GM21619 (cell line): ENCODE measurements around the gene RASSF5.

Source experiments
- ATAC-seq: cut with Tn5 transposase; IDR thresholded peaks from one replicate; pipeline ENCODE4 v1.9.1; 2021; ENCODE audit not compliant: unreplicated experiment

RASSF5 gene

GRCh38 chr1:206513312-206514111 is 6.2 kb downstream of the RASSF5 start:
- ATAC-seq = no peak

GRCh38 chr1:206514813-206515387 is 7.6 kb downstream of the RASSF5 start:
- no peak for ATAC-seq

GRCh38 chr1:206516728-206516990 is 9.3 kb downstream of the RASSF5 start:
- no peak for ATAC-seq

GRCh38 chr1:206517784-206518183 is 10.5 kb downstream of the RASSF5 start:
- no peak for ATAC-seq

GRCh38 chr1:206518206-206518605 is 10.9 kb downstream of the RASSF5 start:
- ATAC-seq = no peak

GRCh38 chr1:206518743-206519142 is 11.4 kb downstream of the RASSF5 start:
- ATAC-seq = no peak

- ATAC-seq = no peak
Measured at GRCh38 chr1:206521127-206521526, 13.8 kb downstream of the RASSF5 start.

- no peak for ATAC-seq
Measured at GRCh38 chr1:206521694-206522402, 14.5 kb downstream of the RASSF5 start.

GRCh38 chr1:206524739-206525364 is 17.5 kb downstream of the RASSF5 start:
- no peak for ATAC-seq

GRCh38 chr1:206526064-206526911 is 19.0 kb downstream of the RASSF5 start:
- no peak for ATAC-seq

- ATAC-seq = no peak
Measured at GRCh38 chr1:206529425-206529824, 22.1 kb downstream of the RASSF5 start.

- ATAC-seq = no peak
Measured at GRCh38 chr1:206532368-206532767, 25.0 kb downstream of the RASSF5 start.

GRCh38 chr1:206534552-206534951 is 27.2 kb downstream of the RASSF5 start:
- ATAC-seq = no peak

GRCh38 chr1:206535853-206536188 is 28.5 kb downstream of the RASSF5 start:
- no peak for ATAC-seq

- ATAC-seq = no peak
Measured at GRCh38 chr1:206537141-206537540, 29.8 kb downstream of the RASSF5 start.

- ATAC-seq = no peak
Measured at GRCh38 chr1:206538086-206538770, 30.9 kb downstream of the RASSF5 start.

GRCh38 chr1:206538901-206539640 is 31.7 kb downstream of the RASSF5 start:
- ATAC-seq = no peak

GRCh38 chr1:206540044-206540780 is 32.9 kb downstream of the RASSF5 start:
- no peak for ATAC-seq

GRCh38 chr1:206541236-206541833 is 34.0 kb downstream of the RASSF5 start:
- ATAC-seq = no peak
